GM19328 (cell line): Measurements from ENCODE around the gene RYR2.
"Not testable (repeated sequence)": the region's sequence is repeated elsewhere in the genome, so short reads cannot be mapped to it uniquely, and the experiment has no call there.

ENCODE experiments used
- ATAC-seq: cut with Tn5 transposase; IDR thresholded peaks from one replicate; pipeline ENCODE4 v1.9.1; 2021; ENCODE audit warnings: mild to moderate bottlenecking, moderate library complexity; ENCODE audit not compliant: unreplicated experiment

Gene RYR2

GRCh38 chr1:237241038-237241437 is 199.1 kb downstream of the RYR2 start:
- ATAC-seq: no peak

- no peak for ATAC-seq
Measured at GRCh38 chr1:237244778-237245177, 202.8 kb downstream of the RYR2 start.

GRCh38 chr1:237247442-237247841 is 205.5 kb downstream of the RYR2 start:
- ATAC-seq: no peak

GRCh38 chr1:237249120-237249519 is 207.1 kb downstream of the RYR2 start:
- no peak for ATAC-seq

GRCh38 chr1:237250055-237250454 is 208.1 kb downstream of the RYR2 start:
- ATAC-seq: no peak

- ATAC-seq: no peak
Measured at GRCh38 chr1:237255071-237255470, 213.1 kb downstream of the RYR2 start.

GRCh38 chr1:237258871-237259270 is 216.9 kb downstream of the RYR2 start:
- ATAC-seq: no peak

GRCh38 chr1:237261198-237261597 is 219.2 kb downstream of the RYR2 start:
- no peak for ATAC-seq

- ATAC-seq: no peak
Measured at GRCh38 chr1:237267743-237268142, 225.8 kb downstream of the RYR2 start.

GRCh38 chr1:237269938-237270337 is 228.0 kb downstream of the RYR2 start:
- ATAC-seq: no peak

GRCh38 chr1:237270353-237270752 is 228.4 kb downstream of the RYR2 start:
- no peak for ATAC-seq

- ATAC-seq: not testable (repeated sequence)
Measured at GRCh38 chr1:237277994-237278393, 236.0 kb downstream of the RYR2 start.

- no peak for ATAC-seq
Measured at GRCh38 chr1:237279629-237280028, 237.6 kb downstream of the RYR2 start.

GRCh38 chr1:237281481-237281880 is 239.5 kb downstream of the RYR2 start:
- no peak for ATAC-seq

GRCh38 chr1:237282208-237282783 is 240.3 kb downstream of the RYR2 start:
- no peak for ATAC-seq

- ATAC-seq: no peak
Measured at GRCh38 chr1:237287876-237288521, 246.0 kb downstream of the RYR2 start.

- ATAC-seq: no peak
Measured at GRCh38 chr1:237293804-237294203, 251.8 kb downstream of the RYR2 start.

GRCh38 chr1:237296861-237297260 is 254.9 kb downstream of the RYR2 start:
- ATAC-seq: no peak

- ATAC-seq: no peak
Measured at GRCh38 chr1:237300642-237301041, 258.7 kb downstream of the RYR2 start.

- no peak for ATAC-seq
Measured at GRCh38 chr1:237303929-237304328, 261.9 kb downstream of the RYR2 start.

- no peak for ATAC-seq
Measured at GRCh38 chr1:237306726-237307125, 264.7 kb downstream of the RYR2 start.

- ATAC-seq: no peak
Measured at GRCh38 chr1:237309595-237310118, 267.7 kb downstream of the RYR2 start.

GRCh38 chr1:237316352-237316751 is 274.4 kb downstream of the RYR2 start:
- no peak for ATAC-seq
